ENCODE results near the gene GCH1.

The GCH1 gene

DNA sequence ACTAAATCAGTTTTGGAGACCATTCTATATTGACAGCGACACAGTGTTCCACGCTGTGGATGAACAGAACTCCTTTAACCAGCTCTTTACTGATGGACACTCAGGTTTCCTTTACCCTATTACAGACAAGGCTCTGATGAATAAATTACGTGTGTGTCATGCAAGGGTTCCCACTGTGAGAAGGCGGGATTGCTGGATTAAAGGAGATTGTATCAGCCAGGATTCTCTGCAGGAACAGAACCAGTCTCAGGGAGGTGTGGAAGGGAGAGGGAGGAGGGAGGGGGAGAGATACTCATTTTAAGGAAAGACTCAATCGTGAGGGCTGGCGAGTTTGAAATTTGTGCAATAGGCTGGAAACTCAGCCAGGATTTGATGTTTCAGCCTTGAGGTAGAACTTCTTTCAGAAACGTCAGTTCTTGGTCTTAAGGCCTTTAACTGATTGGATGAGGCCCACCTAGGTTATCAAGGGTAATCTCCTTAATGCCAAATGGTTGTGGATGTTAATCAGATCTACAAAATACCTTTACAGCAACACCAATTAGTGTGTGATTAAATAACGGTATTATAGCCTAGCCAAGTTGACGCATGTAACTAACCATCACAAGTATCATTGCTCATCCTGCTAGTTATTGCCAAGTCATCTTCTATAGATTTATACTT is 104.0 kb downstream of the GCH1 start:
- TF ChIP-seq, protein P1, sequence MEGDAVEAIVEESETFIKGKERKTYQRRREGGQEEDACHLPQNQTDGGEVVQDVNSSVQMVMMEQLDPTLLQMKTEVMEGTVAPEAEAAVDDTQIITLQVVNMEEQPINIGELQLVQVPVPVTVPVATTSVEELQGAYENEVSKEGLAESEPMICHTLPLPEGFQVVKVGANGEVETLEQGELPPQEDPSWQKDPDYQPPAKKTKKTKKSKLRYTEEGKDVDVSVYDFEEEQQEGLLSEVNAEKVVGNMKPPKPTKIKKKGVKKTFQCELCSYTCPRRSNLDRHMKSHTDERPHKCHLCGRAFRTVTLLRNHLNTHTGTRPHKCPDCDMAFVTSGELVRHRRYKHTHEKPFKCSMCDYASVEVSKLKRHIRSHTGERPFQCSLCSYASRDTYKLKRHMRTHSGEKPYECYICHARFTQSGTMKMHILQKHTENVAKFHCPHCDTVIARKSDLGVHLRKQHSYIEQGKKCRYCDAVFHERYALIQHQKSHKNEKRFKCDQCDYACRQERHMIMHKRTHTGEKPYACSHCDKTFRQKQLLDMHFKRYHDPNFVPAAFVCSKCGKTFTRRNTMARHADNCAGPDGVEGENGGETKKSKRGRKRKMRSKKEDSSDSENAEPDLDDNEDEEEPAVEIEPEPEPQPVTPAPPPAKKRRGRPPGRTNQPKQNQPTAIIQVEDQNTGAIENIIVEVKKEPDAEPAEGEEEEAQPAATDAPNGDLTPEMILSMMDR (IDR thresholded peaks at IDR 0.05; ENCODE audit: insufficient read depth, missing control alignments) = no peak
- FAIRE-seq = no peak
- no peak for DNase-seq (ENCODE audit: insufficient read length, low spot score)

DNA sequence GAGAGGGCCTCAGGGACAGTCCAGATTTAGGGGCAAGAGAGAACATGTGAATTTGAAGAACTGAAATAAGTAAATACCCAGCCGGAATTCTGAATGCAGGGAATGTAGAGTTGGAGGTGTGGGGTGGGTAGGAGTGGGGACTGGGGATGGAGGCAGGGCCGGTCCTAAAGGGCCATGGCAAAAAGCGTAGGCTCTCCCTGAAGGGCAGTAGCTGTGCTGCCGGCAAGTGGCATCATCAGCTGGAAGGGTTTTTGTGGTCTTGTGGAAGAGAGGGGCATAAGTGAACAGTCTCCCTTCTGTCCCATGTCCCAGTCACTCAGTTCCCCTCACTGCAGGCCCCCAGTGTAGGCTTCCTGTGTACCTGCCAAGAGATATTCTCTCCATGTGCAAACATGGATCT is 104.6 kb downstream of the GCH1 start:
- TF ChIP-seq, protein P1 (IDR thresholded peaks at IDR 0.05; ENCODE audit: insufficient read depth, missing control alignments) = no peak
- no peak for DNase-seq (ENCODE audit: insufficient read length, low spot score)
- FAIRE-seq = no peak

DNA sequence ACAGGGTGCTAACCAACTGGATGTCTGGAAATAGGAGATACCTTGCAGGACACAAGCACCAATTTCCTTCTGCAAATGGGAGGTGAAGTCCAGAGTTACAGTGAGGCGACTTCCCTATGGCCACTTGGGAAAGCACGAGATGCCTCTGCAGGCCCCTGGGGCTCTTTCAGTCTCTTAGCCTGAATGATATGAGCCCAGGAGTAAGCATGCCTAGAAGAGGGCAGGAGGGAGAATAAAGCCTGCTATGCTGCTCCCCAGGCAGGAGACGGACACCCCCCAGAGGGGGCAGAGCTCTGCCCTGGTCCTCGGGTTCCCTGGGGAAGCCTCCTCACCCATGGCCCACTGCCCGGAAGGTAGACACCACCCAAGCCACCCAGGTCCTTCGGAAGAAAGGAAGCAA is 105.1 kb downstream of the GCH1 start:
- TF ChIP-seq, protein P1 (IDR thresholded peaks at IDR 0.05; ENCODE audit: insufficient read depth, missing control alignments) = no peak
- FAIRE-seq (no peak), DNase-seq (ENCODE audit: insufficient read length, low spot score) (no peak)

DNA sequence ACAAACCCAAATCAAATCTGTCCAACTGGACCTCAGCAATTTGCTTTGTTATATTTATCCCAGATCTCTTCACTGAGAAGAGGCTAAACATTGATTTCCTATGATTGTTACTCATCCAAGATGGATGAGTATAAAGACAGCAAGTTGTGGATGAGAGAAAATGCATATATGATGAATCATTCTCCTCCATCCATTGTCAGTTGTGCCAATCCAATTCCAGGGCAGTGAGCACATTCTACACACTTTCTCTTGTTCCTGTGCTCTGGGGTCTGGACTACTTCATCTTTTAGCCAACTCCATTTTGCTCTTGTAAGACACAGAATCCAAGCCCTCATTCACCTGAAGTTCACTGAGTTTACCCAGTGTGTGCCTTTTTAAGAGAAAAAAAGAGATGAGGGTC is 105.7 kb downstream of the GCH1 start:
- TF ChIP-seq, protein P1 (IDR thresholded peaks at IDR 0.05; ENCODE audit: insufficient read depth, missing control alignments) = no peak
- FAIRE-seq (no peak), DNase-seq (ENCODE audit: insufficient read length, low spot score) (no peak)

DNA sequence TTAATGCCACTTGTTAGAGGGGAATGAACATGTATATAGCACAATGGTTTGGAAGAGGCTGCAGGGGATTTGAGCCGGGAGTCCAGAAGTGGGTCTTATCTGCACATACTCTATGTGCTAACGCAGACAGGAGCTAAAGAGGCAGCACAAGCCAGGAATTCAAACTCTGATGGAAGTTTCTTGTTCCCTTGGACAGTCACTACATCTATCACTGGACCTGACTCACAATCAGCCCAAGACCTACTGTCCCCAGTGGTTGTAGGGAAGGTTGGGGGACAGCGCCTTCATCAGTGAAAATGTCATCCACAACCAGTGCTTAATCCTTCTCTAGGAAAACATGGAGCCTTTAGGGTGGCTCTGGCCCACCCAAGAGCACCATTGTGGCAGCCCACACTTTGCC is 107.8 kb downstream of the GCH1 start:
- FAIRE-seq = no peak
- TF ChIP-seq, protein P1 (IDR thresholded peaks at IDR 0.05; ENCODE audit: insufficient read depth, missing control alignments) = no peak
- no peak for DNase-seq (ENCODE audit: insufficient read length, low spot score)

DNA sequence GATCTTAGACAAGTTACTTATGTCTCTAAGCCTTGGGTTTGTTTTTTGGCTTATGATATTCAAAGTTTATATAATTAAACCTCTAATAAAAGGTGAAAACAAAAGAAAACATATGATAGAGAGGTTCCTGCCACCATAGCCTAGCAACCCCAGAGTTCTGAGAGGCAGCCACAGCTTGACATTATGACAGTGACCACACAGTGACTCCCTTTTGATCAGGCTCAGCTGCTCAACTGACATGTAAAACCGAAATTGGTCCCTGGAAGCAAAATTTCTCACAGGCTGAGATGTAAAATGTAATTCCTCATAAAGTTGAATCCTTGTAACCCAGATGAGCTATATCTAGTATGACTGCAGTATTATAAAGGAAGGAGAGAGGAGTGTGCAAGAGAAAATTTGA is 108.5 kb downstream of the GCH1 start:
- FAIRE-seq (no peak), DNase-seq (ENCODE audit: insufficient read length, low spot score) (no peak)
- TF ChIP-seq, protein P1 (IDR thresholded peaks at IDR 0.05; ENCODE audit: insufficient read depth, missing control alignments) = no peak

DNA sequence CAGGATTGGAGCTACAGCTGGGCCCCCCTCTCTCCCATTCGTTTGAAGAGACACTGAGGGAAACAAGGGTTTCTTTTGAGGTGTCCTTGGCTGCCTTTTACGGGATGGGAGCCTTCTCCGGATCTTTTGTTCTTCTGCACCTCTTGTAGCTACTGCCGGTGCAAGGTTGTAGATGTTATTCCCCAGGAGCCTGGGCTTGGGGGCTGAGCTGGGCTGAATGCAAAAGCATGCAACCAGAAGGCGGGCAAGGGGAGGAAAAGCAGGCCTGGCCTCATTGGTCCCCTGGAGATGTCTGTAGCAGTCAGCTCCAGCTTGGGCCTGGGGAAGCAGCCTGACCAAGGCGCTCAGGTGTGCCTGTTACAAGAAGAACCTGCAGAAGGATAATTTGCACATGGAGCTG is 110.3 kb downstream of the GCH1 start:
- no peak for DNase-seq (ENCODE audit: insufficient read length, low spot score)
- TF ChIP-seq, protein P1 (IDR thresholded peaks at IDR 0.05; ENCODE audit: insufficient read depth, missing control alignments) = no peak
- FAIRE-seq = no peak

All from D721Med (cell line).